GM12891 (cell line): ENCODE results near the gene C9orf72.

Source experiments
- PAX5 ChIP-seq: IDR thresholded peaks from 2 replicates; pipeline ENCODE4 v1.6.1; 2011; ENCODE audit warnings: low read length, moderate library complexity, mild to moderate bottlenecking; ENCODE audit not compliant: insufficient read depth, severe bottlenecking
- POLR2A ChIP-seq: IDR thresholded peaks from 2 replicates; pipeline ENCODE4 v1.6.1; 2011; ENCODE audit warnings: low read depth, low read length, control low read depth
- POLR2AphosphoS5 ChIP-seq: IDR thresholded peaks from 2 replicates; pipeline ENCODE4 v1.6.1; 2011; ENCODE audit warnings: low read depth, low read length, control low read depth
- POU2F2 ChIP-seq: IDR thresholded peaks from 2 replicates; pipeline ENCODE4 v1.6.1; 2011; ENCODE audit warnings: low read depth, mild to moderate bottlenecking, control low read depth, low read length, moderate library complexity
- SPI1 ChIP-seq: IDR thresholded peaks from 2 replicates; pipeline ENCODE4 v1.6.1; 2011; ENCODE audit warnings: low read depth, low read length, control low read depth
- TAF1 ChIP-seq: IDR thresholded peaks from 2 replicates; pipeline ENCODE4 v1.6.1; 2011; ENCODE audit warnings: low read depth, low read length, control low read depth

DNA sequence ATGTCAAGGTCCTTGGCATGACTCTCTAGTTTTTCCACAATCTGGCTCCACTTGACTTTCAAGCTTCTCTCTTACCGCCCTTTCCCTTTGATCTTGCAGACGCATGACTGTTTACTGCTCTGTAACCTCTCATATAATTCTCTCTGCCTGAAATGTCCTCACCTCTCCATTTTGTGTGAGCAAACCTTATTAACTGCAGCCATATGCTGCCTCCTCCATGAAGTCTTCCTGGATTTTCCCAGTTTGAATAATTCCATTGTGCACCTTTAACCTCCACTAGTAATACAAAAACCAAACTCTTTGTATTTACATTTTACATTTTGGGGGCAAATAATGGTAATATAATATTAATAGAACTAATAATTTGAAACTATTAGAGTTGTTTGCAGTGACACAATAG, 9.5 kb upstream of the C9orf72 start:
- TF ChIP-seq POLR2A (no peak), POLR2AphosphoS5 (no peak), POU2F2 (no peak), TAF1 (no peak), SPI1 (no peak), PAX5 (no peak)
